Measurements from ENCODE around the gene ORAI3. TPM values are rescaled to one million over a fixed set of nuclear protein-coding genes. Genes with fewer than 3 reads are reported as not detected.
A peak's percentile ranks its signal among the peaks of the same experiment; 100 is the strongest.

The ORAI3 gene
- total and polyA plus RNA-seq, 2 of the 13 experiments (the other 11 are each of a cell fraction or from before 2014, with no cell fraction given) = 11.4 to 32.0 TPM

- 0 out of 2 replicates have a peak, but pooled peaks have one; percentile 80 for TF ChIP-seq ZBTB46 (CRISPR knock-in tag; IDR thresholded peaks at IDR 0.05; ENCODE audit: borderline replicate concordance)
- no peak for TF ChIP-seq HBP1 (CRISPR knock-in tag; IDR thresholded peaks at IDR 0.05; ENCODE audit: low read depth)
- TF ChIP-seq ATAD3A (CRISPR knock-in tag; IDR thresholded peaks at IDR 0.05) = no peak
- TF ChIP-seq SRSF1 (optimal IDR thresholded peaks at IDR 0.05; ENCODE audit: low read depth, low read length) = no peak
- no peak for TF ChIP-seq ZNF430 (CRISPR knock-in tag; IDR thresholded peaks at IDR 0.05)
- no peak for TF ChIP-seq PCBP1 (IDR thresholded peaks at IDR 0.05; ENCODE audit: borderline replicate concordance, low read depth, low read length)
- TF ChIP-seq THAP11 (CRISPR knock-in tag; IDR thresholded peaks at IDR 0.05) = no peak; the same call in 1 of the 2 replicates
- peak; percentile 40; the same call in 1 of the 2 replicates for TF ChIP-seq ZNF619 (CRISPR knock-in tag; IDR thresholded peaks at IDR 0.05)
- TF ChIP-seq SPEN (CRISPR knock-in tag; IDR thresholded peaks at IDR 0.05; ENCODE audit: low read depth) = no peak
- no peak for TF ChIP-seq ZNF570 (CRISPR knock-in tag; IDR thresholded peaks at IDR 0.05; ENCODE audit: borderline replicate concordance)
- no peak for TF ChIP-seq PCBP2 (optimal IDR thresholded peaks at IDR 0.05; ENCODE audit: low read depth, low read length, poor library complexity, severe bottlenecking)
- TF ChIP-seq ZBTB14 (CRISPR knock-in tag; IDR thresholded peaks at IDR 0.05) = no peak; the same call in 1 of the 2 replicates
- TF ChIP-seq PRMT3 (CRISPR knock-in tag; IDR thresholded peaks at IDR 0.05; ENCODE audit: borderline replicate concordance, low read depth) = no peak
- no peak for TF ChIP-seq DZIP1 (CRISPR knock-in tag; IDR thresholded peaks at IDR 0.05)
- no peak for TF ChIP-seq MAFK (conservative IDR thresholded peaks at IDR 0.05 in 1 of 2, IDR thresholded peaks at IDR 0.05 in 1 of 2; ENCODE audit: low read length in 2 of 2)
- no peak for TF ChIP-seq ZNF713 (CRISPR knock-in tag; IDR thresholded peaks at IDR 0.05)
- no peak for TF ChIP-seq TCF12 (IDR thresholded peaks at IDR 0.05)
- peak; percentile 7; the same call in 1 of the 2 replicates for TF ChIP-seq TCF12 (CRISPR knock-in tag; IDR thresholded peaks at IDR 0.05)
- no peak for TF ChIP-seq NFE2L2 (IDR thresholded peaks at IDR 0.05; ENCODE audit: low read length)
- TF ChIP-seq HOXA7 (CRISPR knock-in tag; IDR thresholded peaks at IDR 0.05) = no peak
- no peak; the same call in 1 of the 2 replicates for TF ChIP-seq MYNN (CRISPR knock-in tag; IDR thresholded peaks at IDR 0.05; ENCODE audit: low read depth)
Observed at GRCh38 chr16:30921748-30922419, 27.0 kb upstream of the ORAI3 start (continued).
